ENCODE data around the gene LGALSL. TPM values are rescaled to one million over a fixed set of nuclear protein-coding genes. Genes with fewer than 3 reads are reported as not detected.

The LGALSL gene
- total RNA-seq, result 2.9 and 10.9 TPM in 2 replicates

GRCh38 chr2:64453770-64454385 is at the start of gene LGALSL:
Gene LGALSL, plus strand, starts transcription at chr2:64454162. Its CDS starts 384 bp downstream, at chr2:64454546.

Other genes with a start within 250 kb of the LGALSL start
- gene AFTPH, start 70.2 kb downstream of the LGALSL start, total RNA-seq, result 35.7 and 44.2 TPM in 2 replicates
- gene SERTAD2, start 199.8 kb downstream of the LGALSL start, total RNA-seq, result 2.9 and 4.1 TPM in 2 replicates

Measured in epithelial cell of umbilical artery (primary cell).